Stimulated activated naive CD4-positive, alpha-beta T cell (primary cell): ENCODE results near the gene CPNE2.
"Not testable (repeated sequence)": the region's sequence is repeated elsewhere in the genome, so short reads cannot be mapped to it uniquely, and the experiment has no call there.

Source experiments
- DNase-seq, 6 experiments: peaks; one replicate each; lab custom pipeline; 2025; lab: John Stamatoyannopoulos, UW

The CPNE2 gene

DNA sequence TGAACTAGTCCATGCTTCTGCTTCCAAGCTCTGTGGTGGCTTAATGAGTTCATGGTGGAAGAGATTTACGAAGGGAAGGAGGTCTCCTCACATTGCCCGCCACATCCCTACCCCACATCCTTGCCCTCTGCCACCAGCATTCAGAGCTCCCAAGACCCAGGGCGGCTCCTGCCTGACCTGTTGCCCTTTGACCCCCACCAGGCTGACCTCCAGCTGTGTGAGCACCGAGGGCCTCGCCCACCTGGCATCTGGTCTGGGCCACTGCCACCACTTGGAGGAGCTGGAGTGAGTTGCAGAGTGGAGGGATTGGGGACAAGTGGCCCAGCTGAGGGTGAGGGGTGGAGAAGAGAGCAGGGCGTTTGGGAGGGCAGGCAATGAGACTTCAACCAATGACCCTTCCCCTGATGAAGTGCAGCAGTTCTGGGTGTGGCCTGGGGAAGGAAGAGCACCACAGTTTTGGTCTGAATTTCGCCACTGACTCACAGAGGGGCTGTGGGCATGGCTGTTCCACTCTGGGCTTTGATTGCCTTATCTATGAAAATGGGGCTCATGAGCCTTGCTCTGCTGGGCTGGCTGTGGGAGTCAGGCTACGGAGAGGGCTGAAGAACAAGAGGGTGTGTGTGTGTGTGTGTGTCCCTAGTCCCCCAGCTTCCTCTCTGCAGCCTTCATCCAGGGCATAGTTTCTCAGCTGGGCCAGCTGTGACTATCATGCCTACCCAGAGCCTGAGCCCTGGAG lies 22.6 kb upstream of the CPNE2 start:
- DNase-seq: no peak

DNA sequence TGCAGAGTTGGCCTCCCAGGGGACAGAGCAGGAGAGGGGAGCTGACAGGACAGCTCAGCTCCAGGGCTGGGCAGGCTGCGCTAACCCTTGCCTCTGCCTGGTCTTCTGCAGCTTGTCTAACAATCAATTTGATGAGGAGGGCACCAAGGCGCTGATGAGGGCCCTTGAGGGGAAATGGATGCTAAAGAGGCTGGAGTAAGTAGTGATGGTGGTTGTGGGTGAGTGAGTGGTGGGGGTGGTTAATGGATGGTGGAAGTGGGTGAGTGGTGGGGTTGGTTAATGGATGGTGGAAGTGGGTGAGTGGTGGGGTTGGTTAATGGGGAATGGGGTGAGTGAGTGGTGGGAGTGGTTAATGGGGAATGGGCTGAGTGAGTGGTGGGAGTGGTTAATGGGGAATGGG lies 22.0 kb upstream of the CPNE2 start:
- DNase-seq: no peak

DNA sequence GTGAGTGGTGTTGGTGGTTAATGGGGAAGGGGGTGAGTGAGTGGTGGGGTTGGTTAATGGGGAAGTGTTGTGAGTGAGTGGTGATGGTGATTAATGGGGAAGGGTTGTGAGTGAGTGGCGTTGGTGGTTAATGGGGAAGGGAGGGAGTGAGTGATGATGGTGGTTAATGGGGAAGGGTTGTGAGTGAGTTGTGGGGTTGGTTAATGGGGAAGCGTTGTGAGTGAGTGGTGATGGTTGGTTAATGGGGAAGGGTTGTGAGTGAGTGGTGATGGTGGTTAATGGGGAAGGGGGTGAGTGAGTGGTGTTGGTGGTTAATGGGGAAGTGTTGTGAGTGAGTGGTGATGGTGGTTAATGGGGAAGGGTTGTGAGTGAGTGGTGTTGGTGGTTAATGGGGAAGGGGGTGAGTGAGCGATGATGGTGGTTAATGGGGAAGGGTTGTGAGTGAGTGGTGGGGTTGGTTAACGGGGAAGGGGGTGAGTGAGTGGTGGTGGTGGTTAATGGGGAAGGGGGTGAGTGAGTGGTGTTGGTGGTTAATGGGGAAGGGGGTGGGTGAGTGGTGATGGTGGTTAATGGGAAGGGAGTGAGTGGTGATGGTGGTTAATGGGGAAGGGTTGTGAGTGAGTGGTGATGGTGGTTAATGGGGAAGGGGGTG lies 21.2 kb upstream of the CPNE2 start:
- not testable (repeated sequence) for DNase-seq

DNA sequence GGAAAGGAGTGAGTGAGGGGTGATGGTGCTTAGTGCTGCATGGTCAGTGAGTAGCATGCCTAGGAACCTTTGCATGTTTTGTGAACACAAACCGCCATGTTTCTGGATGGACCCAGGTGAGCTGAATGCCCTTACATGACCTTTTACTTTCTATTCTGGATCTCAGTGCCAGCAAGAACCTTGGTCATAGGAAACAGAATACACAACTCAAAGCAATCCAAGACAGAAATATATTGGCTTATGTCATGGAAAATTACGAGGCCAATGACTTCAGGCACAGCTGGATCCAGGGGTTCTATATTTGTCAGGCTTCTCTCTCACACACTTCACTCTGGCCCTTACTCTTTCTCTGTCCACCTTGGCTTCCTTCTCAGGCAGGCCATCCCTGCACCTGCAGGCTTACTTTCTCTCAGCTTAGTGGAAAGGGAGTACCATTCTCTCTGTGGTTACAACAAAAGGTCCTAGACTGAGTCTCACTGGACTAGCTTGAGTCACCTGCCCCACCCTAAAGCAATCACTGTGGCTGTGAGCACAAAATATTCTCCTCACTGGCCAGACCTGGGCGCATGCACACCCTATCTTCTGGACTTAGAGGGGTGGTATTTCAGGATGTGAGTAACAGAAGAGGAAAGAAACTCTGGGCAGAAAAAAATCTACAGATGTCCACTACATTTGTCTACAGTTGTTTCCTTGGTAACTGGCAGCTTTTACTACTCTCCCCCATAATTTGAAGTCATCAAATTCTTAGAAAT lies 20.4 kb upstream of the CPNE2 start:
- DNase-seq: no peak

DNA sequence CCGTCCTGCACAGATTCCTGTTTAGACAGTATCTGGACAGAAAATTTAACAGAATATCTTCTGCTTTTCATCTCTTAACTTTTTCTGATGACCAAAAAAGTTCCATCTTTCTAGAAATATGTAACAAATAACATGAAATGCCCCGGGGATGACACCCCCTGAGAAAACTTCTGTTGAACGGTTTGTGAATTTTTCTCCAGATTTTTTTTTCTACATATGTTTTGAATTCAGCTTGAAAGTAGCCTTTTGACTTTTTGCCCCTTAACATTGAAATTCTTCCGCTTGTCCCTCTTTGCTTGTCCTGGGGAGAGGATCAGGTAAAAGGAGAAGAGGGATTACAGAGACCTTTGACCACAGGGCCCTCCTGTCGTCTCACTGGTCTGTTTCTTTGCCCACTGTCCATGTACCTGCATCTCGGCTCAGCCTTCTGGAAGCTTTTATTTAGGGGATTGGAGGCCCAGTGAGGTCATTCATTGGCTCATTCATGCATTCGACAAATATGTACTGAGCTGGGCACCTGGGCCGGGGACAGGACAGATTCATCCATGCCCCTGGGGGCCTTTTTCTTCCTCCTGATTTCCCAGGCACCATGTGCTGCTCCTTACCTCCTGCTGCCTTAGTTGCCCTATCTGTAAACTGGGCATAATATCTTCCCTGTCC lies 19.6 kb upstream of the CPNE2 start:
- DNase-seq: no peak

DNA sequence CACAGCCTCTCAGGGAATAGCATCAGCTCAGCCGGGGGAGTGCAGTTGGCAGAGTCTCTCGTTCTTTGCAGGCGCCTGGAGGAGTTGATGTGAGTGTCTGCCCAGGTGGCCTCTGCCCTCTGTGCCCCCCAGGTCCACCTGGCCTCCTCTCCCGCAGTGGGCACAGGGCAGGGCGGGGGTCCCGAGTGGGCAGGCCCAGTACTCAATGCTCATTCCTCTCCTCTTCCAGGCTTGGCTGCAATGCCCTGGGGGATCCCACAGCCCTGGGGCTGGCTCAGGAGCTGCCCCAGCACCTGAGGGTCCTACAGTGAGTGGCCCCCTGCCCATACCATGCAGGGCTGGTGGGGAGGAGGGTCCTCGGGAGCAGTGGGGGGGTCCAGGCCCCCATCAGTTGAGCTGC lies 14.7 kb upstream of the CPNE2 start:
- DNase-seq: no peak

DNA sequence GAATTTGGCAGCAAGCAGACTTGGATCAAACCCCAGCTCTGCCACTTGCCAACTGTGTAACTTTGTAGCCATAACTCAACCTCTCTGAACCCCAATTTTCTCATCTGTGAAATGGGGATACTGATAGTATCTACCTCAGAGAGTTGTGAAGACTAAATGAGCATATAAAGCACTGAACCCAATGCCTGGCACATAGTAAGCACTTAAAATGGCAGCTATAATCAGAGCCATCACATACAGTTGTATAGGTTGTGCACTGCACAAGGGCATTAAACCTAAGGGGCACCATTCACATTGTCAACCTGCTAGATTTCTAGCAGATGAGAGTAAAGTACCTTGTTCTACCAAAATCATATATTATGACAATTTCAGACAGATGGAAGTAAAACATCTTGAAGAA lies 10.6 kb upstream of the CPNE2 start:
- peak in 1 of 6 experiments; percentile 11 for DNase-seq

DNA sequence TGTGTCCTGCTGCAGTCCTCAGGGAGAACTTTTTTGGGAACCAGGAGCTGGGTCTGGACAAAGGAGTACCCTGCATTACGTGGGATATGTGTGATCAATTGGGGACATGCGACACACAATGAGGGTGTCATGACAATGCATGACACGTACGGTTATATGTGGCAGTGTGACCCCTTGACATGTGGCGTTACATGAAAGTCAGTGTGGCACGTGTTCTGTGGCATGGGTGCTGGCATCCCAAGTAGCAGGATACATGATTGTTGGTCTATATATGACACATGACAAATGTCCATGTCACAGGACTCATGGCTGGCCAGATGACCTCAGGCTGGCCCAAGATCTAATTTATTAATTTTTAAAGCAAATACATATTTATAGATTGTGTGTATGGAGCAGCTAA lies 9.7 kb upstream of the CPNE2 start:
- no peak for DNase-seq

DNA sequence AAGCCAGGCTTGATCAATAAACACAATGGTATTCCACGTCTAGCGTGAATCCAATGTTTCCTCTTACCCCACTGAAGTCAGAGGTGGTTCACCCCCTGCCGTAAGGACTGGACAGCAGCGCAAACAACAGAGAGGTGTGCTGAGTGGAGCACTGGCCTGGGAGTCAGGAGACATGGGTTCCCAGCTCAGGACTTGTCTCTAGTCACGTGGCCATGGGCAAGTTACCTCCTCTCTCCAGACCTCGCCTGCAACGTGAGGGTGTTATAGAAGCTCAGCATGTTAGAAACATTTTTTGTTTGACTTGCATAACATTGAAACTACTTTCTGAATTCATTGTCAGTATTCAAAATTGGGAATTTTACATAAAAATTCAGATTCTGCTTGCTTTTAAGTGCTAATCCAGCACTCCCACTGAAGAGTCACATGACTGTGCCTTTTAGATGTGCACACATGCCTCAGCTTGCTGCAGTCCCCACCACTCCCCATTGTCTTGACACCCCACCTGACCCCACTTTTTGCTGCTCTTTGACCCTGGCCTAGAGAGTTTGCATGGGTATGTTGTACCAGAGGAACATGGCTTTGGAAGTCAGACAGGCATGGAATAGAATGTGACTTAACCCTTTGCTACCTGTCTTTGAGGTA lies 8.8 kb upstream of the CPNE2 start:
- no peak for DNase-seq

DNA sequence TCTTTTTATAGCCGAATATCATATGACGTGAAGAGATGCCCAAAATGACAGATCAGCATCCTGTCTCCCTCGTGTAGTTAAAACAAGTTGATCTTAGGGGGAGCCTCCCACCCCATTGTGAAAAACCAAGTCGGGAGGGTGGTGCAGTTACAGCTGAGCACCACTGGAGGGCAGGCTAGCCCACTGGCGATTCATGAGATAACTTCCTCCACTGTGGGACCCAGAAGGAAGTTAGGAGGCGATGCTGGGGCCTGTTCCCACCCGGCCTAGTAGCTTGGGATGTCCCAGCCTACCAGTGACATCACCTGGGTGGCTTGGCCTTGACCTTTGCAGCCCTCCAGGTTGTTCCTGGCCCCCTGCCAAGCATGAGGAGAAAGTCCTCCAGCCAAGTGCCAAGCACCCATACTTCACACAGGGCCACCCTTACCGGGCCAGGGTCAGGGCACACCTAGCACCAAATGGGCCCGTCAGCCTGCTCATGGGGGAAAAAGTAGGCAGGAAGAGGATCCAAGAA lies 8.1 kb upstream of the CPNE2 start:
- peak; percentile 58 to 89 (median 73) for DNase-seq

DNA sequence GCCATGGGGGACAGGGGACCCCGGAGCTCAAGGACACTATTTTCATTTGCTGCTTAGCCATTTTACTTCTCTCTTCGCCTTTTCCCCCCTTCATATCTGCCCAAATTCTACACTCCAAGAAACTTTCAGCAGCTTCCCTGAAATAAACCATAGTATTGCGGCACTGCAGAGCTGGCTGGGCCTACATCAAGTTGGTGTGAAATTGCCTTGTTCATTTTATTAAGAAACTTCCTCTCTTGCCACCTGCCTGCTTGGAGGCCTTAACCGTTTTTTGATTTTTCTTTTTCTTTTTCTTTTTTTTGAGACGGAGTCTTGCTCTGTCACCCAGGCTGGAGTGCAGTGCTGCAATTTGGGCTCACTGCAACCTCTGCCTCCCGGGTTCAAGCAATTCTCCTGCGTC lies 7.4 kb upstream of the CPNE2 start:
- no peak for DNase-seq

DNA sequence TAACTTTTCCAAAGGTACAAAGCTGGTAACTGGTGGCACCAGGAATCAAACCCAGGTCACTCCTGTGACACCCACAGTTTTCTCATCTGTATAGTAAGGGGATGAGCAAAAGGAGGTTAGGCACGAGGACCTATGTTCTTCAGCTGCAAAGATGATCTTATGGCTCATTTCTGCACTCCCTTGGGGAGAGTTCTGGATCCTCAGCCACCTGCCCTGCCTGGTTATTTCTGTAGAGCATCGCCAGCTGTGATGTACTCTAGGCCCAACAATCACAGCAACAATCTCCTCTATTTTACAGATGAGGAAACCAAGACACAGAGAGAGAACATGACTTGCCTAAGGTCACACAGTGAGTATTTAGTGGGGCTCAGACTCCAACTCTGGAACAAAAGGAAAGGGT lies 5.4 kb upstream of the CPNE2 start:
- DNase-seq: no peak

DNA sequence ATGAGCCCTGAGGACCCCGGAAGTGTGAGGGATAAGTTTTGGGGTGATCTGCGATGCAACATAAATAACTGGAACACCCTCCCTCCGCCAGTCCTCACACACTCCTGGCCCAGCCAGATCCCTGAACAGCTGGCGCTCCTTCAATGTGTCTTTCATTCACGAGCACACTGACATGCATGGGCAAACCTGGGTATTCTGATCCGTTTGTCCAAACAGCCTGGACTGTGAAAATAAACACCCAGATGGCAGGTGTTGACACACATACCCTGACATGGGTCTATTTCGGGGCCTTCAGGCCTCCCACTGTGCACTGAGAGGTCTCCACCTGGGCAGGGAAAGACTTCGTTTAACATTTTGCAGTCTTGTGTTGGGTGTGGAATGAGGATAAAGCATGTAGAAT lies 3.0 kb upstream of the CPNE2 start:
- no peak for DNase-seq

DNA sequence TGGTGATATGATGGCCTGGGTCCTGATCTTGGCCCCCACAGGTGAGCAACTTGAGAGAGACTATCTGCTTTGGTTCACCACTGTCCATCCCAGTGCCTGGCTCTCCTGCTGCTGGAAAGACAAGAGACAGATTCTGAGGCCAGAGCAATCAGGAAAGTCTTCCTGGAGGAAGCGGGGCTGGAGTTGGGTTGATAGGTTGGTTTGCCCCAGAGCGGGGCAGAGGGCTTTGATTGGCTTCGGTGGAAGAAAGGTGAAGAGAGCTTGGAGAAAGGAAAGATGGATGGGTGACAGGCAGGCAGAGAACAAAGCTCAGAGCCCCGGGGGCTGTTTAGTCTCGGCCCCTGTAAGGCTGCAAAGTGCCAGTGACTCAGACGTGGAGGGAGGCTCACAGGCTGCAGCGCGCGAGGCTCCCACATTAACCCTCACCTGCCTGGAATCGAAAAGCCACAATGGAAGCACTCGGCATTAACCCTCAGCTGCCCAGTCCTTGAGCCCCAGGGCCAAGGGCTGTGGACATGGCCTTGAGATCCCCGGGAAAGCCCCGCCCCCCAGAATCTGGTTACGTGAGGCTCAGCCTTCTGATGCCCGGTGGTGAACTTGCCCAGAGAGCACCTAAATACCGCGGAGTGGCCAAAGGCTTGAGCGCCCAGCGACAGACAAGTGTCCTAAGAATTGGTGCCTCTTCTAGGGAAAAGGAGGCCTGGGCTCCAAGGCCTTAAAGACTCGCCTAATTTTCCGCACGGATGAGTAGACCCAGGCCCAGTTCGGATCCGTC lies 996 bp upstream of the CPNE2 start:
- DNase-seq: no peak

DNA sequence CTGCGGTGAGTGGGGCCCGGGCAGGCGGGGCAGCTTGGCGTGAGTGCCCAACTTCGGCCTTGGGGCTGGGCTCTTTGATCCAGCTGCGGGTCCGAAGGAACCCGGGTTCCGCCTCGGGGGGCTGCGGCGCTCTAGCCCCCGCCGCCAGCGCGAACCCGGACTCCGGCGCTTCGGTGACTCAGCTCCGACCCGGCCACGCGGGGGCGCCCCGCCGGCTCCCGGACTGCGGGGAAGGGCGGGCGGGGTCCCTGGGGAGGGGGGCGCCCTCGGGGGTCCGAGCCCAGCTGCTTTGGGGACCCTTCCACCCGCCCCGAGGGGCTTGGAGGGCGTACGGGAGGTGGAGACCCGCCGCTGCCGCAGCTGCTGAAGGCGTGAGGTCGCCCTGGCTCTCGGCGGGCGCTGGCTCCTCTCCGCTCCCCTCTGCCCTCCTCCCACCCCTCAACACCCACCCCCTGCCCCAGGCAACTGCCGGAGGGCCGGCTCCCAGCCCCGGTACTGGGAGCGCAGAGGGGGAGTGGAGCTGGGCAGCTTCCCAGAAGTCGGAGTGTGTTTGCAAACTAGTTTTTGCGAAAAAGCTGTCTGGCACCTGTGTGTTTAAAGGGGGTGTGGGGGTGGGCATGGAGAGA lies 516 bp downstream of the CPNE2 start:
- peak in 4 of 6 experiments; percentile 13 to 62 (median 46) for DNase-seq

DNA sequence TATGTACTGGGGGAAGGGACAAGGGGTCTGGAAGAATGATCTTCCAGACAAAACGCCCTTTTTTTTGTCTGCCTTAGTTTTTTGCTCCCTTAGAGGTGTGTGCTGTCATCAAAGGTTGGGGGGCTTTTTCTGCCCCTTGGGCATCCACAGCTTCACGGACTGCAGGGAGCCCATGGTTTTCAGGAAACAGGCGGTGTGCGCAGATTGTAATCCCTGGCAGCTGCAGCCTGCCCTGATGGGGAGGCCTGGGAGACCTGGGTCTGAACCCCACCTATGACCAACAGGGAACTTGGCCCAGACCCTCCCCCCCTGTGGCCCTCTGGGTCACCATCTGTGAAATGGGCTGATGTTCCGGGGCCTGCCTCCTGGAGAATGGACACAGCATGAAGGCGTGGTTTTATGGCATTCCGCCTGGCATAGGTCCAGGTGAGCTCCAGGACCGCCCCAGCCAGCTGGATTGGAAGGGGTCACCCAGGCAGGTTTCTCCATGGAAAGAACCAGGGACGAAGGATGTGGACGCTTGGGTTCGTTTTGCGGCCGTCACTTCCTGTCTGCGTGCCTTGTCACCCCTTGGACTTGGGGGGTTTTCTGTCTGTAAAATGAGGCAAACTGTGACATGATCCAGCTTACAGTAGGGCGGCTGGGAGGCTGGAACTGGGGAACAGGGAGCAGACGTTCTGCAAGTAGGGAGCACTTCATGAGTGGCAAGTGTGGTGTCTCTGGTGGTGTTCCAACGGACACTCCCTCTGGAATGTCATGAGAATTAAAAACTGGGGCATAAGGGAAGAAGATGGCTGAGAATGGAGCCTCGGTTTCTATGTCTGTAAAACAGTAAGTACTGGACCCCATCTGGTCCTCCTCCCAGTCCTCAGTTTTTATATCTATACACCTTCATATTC lies 1.5 kb downstream of the CPNE2 start:
- no peak for DNase-seq

DNA sequence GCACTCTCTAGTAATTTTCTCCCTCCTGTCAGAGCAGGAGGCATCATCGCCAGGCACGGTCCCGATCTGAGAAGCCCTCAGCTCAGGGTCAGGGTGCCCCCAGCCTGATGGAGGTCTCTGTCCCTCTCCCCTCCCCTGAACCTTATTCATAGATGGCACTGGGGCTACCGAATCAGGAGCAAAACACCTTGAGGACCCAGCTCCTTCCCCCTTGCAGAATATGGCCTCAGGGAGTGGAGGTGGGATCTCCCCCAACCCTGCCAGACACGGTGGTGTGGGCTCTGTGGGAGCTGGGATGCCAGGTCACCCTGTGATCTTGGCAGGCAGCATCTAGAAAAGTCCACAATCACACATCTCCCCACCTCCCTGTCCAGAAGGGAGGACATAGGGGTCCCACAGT lies 2.5 kb downstream of the CPNE2 start:
- DNase-seq: no peak

DNA sequence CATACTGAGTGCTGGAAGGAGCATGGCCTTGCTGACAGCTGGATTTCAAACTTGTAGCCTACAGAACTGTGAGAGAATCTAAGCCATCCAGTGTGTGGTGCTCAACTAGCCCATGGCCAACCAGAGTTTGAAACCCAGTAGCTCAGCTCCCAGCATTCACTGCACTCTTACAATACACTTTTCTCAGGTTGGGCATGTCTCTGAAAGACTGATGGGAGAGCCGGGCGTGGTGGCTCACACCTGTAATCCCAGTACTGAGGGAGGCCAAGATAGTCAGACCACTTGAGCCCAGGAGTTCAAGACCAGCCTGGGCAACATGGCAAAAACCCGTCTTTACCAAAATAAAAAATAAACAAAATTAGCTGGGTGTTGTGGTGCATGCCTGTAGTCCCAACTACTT lies 3.8 kb downstream of the CPNE2 start:
- no peak for DNase-seq

DNA sequence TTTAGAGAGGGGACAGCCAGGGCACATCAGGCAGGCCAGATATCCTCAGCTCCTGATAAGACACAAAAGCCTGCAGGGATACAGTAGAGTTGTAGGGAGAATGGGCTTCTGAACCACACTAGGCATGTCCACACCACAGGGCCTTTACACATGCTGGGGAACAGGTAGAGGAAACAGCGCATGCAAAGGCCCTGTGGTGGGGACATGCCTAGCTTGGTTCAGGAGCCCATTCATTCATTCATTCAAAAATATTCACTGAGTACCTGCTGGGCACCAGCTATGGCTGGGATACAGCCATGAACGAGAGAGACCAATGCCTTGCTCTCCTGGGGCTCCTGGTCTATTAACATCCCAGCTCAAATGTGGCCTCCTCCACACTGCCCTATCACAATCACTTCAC lies 4.4 kb downstream of the CPNE2 start:
- no peak for DNase-seq
